ENCODE data around the gene STPG2.

The STPG2 gene

GRCh38 chr4:97530676-97531075 lies 612.6 kb downstream of the STPG2 start:
- ChIA-PET CTCF (no interaction called here), POLR2A (ENCODE audit: low non-redundant PET) (no interaction called here)
- no peak for DNase-seq (ENCODE audit: low spot score)
- no peak overlapping the region for H3K27ac ChIP-seq
- TF ChIP-seq CTCF (conservative IDR thresholded peaks at IDR 0.05; ENCODE audit: low read depth): no peak

GRCh38 chr4:97525236-97525635 lies 618.0 kb downstream of the STPG2 start:
- TF ChIP-seq CTCF (conservative IDR thresholded peaks at IDR 0.05; ENCODE audit: low read depth): no peak
- POLR2A ChIA-PET (ENCODE audit: low non-redundant PET): no interaction called here
- CTCF ChIA-PET: no interaction called here
- no peak for DNase-seq (ENCODE audit: low spot score)
- H3K27ac ChIP-seq: no peak overlapping the region

GRCh38 chr4:97517939-97518338 lies 625.3 kb downstream of the STPG2 start:
- no peak for TF ChIP-seq CTCF (conservative IDR thresholded peaks at IDR 0.05; ENCODE audit: low read depth)
- no peak for DNase-seq (ENCODE audit: low spot score)
- no peak overlapping the region for H3K27ac ChIP-seq
- CTCF ChIA-PET: no interaction called here
- POLR2A ChIA-PET (ENCODE audit: low non-redundant PET): no interaction called here

GRCh38 chr4:97513917-97514316 lies 629.4 kb downstream of the STPG2 start:
- no peak overlapping the region for H3K27ac ChIP-seq
- DNase-seq (ENCODE audit: low spot score): no peak
- ChIA-PET CTCF (no interaction called here), POLR2A (ENCODE audit: low non-redundant PET) (no interaction called here)
- TF ChIP-seq CTCF (conservative IDR thresholded peaks at IDR 0.05; ENCODE audit: low read depth): no peak

Measured in RWPE1 (cell line).